Naive thymus-derived CD4-positive, alpha-beta T cell (primary cell): ENCODE data around the gene ASTE1. TPM values are rescaled to one million over a fixed set of nuclear protein-coding genes. Genes with fewer than 3 reads are reported as not detected.
"Not testable (repeated sequence)": the region's sequence is repeated elsewhere in the genome, so short reads cannot be mapped to it uniquely, and the experiment has no call there.

Source experiments
- ATAC-seq: fragments of 150-1000 bp; cut with Tn5 transposase; 2 replicates; pipeline ENCODE4 v1.10.0; 2021; ENCODE audit warnings: mild to moderate bottlenecking, moderate library complexity
- CTCF ChIA-PET: fragments of 350-600 bp; sonication (Branson Sonifier 250); formaldehyde crosslinking; loops from one replicate; lab custom pipeline; 2021; ENCODE audit warnings: antibody characterized with exemption; lab: Charles Lee
- POLR2A ChIA-PET: fragments of 350-600 bp; sonication (Branson Sonifier 250); formaldehyde crosslinking; loops from one replicate; lab custom pipeline; 2021; ENCODE audit warnings: antibody characterized with exemption, inconsistent platforms; lab: Charles Lee
- DNase-seq, 9 donors: peaks; one replicate each; pipeline versions ENCODE4 v3.0.0 to v3.0.0-alpha.2; 2020 to 2022; ENCODE audit warnings: mixed read lengths in 1 of 9
- H3K27ac ChIP-seq: one replicate; pipeline ENCODE4 v1.7.0; 2013; ENCODE audit warnings: mild to moderate bottlenecking, low read depth, low read length, moderate library complexity
- H3K27me3 ChIP-seq, 2 donors: one replicate each; pipeline ENCODE4 v1.7.0; 2013; ENCODE audit warnings: low read length in 2 of 2, mild to moderate bottlenecking in 2 of 2, moderate library complexity in 2 of 2; ENCODE audit not compliant: control insufficient read depth in 2 of 2, insufficient read depth in 2 of 2
- H3K36me3 ChIP-seq, 3 experiments: 1 replicate in 2 of 3; 2 replicates in 1 of 3; pipeline ENCODE4 v1.7.0; 2013; ENCODE audit warnings: low read length in 3 of 3, mild to moderate bottlenecking in 3 of 3, moderate library complexity in 1 of 3; ENCODE audit not compliant: insufficient read depth in 3 of 3, control insufficient read depth in 2 of 3
- H3K4me1 ChIP-seq, 2 donors: one replicate each; pipeline ENCODE4 v1.7.0; 2013; ENCODE audit warnings: low read length in 2 of 2, mild to moderate bottlenecking in 2 of 2, moderate library complexity in 1 of 2; ENCODE audit not compliant: control insufficient read depth in 2 of 2, insufficient read depth in 2 of 2
- H3K4me3 ChIP-seq: 2 replicates; pipeline ENCODE4 v1.7.0; 2013; ENCODE audit warnings: mild to moderate bottlenecking, low read length
- H3K9me3 ChIP-seq, 3 experiments: 1 replicate in 2 of 3; 2 replicates in 1 of 3; pipeline ENCODE4 v1.7.0; 2013; ENCODE audit warnings: low read length in 3 of 3; ENCODE audit not compliant: control insufficient read depth in 2 of 3
- H3K27ac Mint-ChIP-seq, 9 donors: one replicate each; pipeline ENCODE4 v1.8.0; 2020 to 2022; ENCODE audit warnings: mixed read lengths in 9 of 9, mild to moderate bottlenecking in 8 of 9, moderate library complexity in 5 of 9, inconsistent platforms in 2 of 9
- H3K27me3 Mint-ChIP-seq, 5 donors: one replicate each; pipeline ENCODE4 v1.8.0; 2021 to 2022; ENCODE audit warnings: mixed read lengths in 5 of 5, mild to moderate bottlenecking in 1 of 5
- H3K36me3 Mint-ChIP-seq, 5 donors: one replicate each; pipeline ENCODE4 v1.8.0; 2020 to 2022; ENCODE audit warnings: mixed read lengths in 5 of 5, mild to moderate bottlenecking in 3 of 5, inconsistent platforms in 1 of 5
- H3K4me1 Mint-ChIP-seq, 7 donors: one replicate each; pipeline ENCODE4 v1.8.0; 2020 to 2022; ENCODE audit warnings: mixed read lengths in 7 of 7, mild to moderate bottlenecking in 3 of 7, inconsistent platforms in 1 of 7
- H3K4me3 Mint-ChIP-seq, 10 donors: one replicate each; pipeline ENCODE4 v1.8.0; 2020 to 2022; ENCODE audit warnings: mild to moderate bottlenecking in 10 of 10, mixed read lengths in 10 of 10, moderate library complexity in 6 of 10, inconsistent platforms in 2 of 10
- H3K9me3 Mint-ChIP-seq, 11 donors: one replicate each; pipeline ENCODE4 v1.8.0; 2020 to 2022; ENCODE audit warnings: mixed read lengths in 11 of 11, mild to moderate bottlenecking in 4 of 11, inconsistent platforms in 1 of 11, moderate library complexity in 1 of 11
- intact Hi-C, 2 donors: fragments of 100-400 bp; cut with micrococcal nuclease; formaldehyde crosslinking; loops; one replicate each; pipeline ENCODE4 v1.15.1; 2023
- polyA plus RNA-seq, 2 donors: library from polyadenylated mRNA; unstranded; fragments of 300-500 nt; fragmentation: Illumina TruSeq; gene quantifications; one replicate each; pipeline ENCODE4 v1.2.3, GENCODE V29; 2021
- total RNA-seq, 6 experiments: library from RNA in 5 of 6; stranded (reverse) in 5 of 6; gene quantifications; 1 replicate in 5 of 6; 2 replicates in 1 of 6; pipeline ENCODE4 v1.2.3 and lab custom pipeline; 2021 to 2026

Gene ASTE1
- total and polyA plus RNA-seq, 7 experiments from 2014 or later, result 18.7 to 38.5 (median 27.0) TPM

DNA sequence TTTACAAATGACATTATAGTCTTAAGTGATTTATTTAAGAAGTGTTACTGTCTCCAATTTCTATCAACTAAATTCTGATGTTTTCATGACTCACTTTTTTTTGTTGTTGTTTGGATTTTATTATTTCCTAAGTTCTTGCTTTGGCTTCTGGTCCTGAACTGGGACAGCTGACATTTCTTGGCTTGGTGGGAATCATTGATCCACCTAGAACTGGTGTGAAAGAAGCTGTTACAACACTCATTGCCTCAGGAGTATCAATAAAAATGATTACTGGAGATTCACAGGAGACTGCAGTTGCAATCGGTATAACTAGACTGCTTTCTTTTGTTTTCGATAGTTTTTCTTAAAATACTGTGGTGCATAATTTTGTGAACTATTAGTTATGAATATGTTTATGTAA lies 47.5 kb downstream of the ASTE1 start:
- H3K4me1 Mint-ChIP-seq, result no peaks in the 10 kb centered on the region
- no peaks in the 10 kb centered on the region for H3K27me3 ChIP-seq
- H3K4me1 ChIP-seq, result no peaks in the 10 kb centered on the region
- H3K27me3 Mint-ChIP-seq, result no peaks in the 10 kb centered on the region
- H3K4me3 Mint-ChIP-seq, result no peak overlapping the region
- ATAC-seq (no peak), DNase-seq (no peak)
- H3K9me3 ChIP-seq, result no peaks in the 10 kb centered on the region
- H3K4me3 ChIP-seq, result no peak overlapping the region
- H3K9me3 Mint-ChIP-seq, result no peaks in the 10 kb centered on the region
- H3K36me3 ChIP-seq, result peaks cover 0 to 6% (median 4%) of the 10 kb centered on the region in 3 experiments
- CTCF ChIA-PET, result no interaction called here
- peak overlapping the region in 1 of 9 donors; percentile 37 for H3K27ac Mint-ChIP-seq
- no peak overlapping the region for H3K27ac ChIP-seq
- intact Hi-C loops, result no loop called here
- POLR2A ChIA-PET, result no interaction called here
- peaks cover 3 to 46% (median 8%) of the 10 kb centered on the region in 5 donors for H3K36me3 Mint-ChIP-seq

DNA sequence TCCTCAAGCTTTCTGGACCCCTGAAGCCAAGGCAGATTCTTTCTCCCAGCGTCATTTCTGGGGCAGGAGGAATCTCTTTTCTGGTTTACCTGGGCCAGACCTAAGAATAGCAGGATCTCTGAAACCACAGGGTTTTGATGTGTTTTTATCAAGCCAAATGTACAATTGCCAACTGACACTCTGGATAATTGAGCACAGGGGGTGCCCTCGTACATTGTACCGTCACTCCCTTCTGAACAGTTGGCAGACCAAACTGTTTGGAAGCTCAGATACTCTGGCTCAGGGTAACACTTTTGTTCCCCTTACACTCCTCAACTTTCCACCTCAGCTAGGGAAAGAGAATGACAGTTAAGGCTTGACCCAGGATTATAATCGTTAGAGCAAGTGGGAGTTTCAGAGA lies 49.9 kb downstream of the ASTE1 start:
- intact Hi-C loops, result no loop called here
- Mint-ChIP-seq H3K36me3 (peaks cover 3 to 50% (median 12%) of the 10 kb centered on the region in 5 donors), H3K27me3 (no peaks in the 10 kb centered on the region), H3K27ac (no peak overlapping the region), H3K9me3 (no peaks in the 10 kb centered on the region), H3K4me1 (peaks cover 0 to 3% (median 0%) of the 10 kb centered on the region in 7 donors), H3K4me3 (no peak overlapping the region)
- no peak overlapping the region for H3K27ac ChIP-seq
- ChIA-PET POLR2A (no interaction called here), CTCF (interaction anchor here (0.6 kb wide), 1 partner anchor 519 kb away, joined by 3 read pairs; no protein-coding TSS in a partner anchor)
- no peaks in the 10 kb centered on the region for H3K9me3 ChIP-seq
- no peak overlapping the region for H3K4me3 ChIP-seq
- ATAC-seq (no peak), DNase-seq (no peak)
- H3K36me3 ChIP-seq, result peaks cover 0 to 6% (median 4%) of the 10 kb centered on the region in 3 experiments
- H3K4me1 ChIP-seq, result no peaks in the 10 kb centered on the region
- H3K27me3 ChIP-seq, result no peaks in the 10 kb centered on the region

DNA sequence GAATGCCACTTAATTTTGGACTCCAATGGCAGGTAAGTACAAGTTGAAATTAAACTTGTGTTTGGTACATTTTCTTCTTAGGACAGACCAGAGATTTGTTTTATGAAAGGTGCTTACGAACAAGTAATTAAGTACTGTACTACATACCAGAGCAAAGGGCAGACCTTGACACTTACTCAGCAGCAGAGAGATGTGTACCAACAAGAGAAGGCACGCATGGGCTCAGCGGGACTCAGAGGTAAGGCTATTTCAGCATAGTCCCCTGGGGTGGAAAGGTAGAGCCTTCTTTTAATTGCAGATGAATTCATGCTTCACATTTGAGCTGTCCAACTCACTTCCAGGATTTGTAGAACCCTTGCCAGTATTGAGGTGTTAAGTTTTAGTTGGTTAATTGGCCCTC lies 51.4 kb downstream of the ASTE1 start:
- Histone ChIP-seq H3K27ac (no peak overlapping the region), H3K36me3 (peaks cover 0 to 15% (median 7%) of the 10 kb centered on the region in 3 experiments), H3K9me3 (no peaks in the 10 kb centered on the region), H3K4me3 (no peak overlapping the region), H3K4me1 (no peaks in the 10 kb centered on the region), H3K27me3 (no peaks in the 10 kb centered on the region)
- intact Hi-C loops, result no loop called here
- ChIA-PET CTCF (no interaction called here), POLR2A (no interaction called here)
- H3K4me1 Mint-ChIP-seq, result peaks cover 0 to 5% (median 0%) of the 10 kb centered on the region in 7 donors
- H3K4me3 Mint-ChIP-seq, result no peak overlapping the region
- H3K27me3 Mint-ChIP-seq, result no peaks in the 10 kb centered on the region
- DNase-seq (no peak), ATAC-seq (no peak)
- H3K36me3 Mint-ChIP-seq, result peaks cover 3 to 55% (median 26%) of the 10 kb centered on the region in 5 donors
- H3K9me3 Mint-ChIP-seq, result no peaks in the 10 kb centered on the region
- no peak overlapping the region for H3K27ac Mint-ChIP-seq

DNA sequence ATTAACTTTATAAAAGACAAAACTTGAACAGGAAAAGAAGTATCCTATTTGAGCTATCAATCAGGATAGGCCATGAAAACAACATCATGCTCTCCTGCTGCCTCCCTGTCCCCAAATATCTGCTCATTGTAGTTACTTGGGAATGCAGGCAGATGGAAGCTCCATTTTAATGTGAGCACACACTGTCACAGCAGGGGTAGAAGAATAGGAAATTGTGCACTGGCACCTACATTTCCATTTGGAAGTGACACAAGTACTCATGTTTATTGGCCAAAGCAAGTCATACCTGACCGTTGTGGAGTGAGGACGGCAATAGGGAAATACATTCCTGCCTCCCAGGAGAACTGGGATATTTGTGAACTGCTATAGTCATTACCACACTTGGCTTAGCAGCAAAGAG lies 52.4 kb downstream of the ASTE1 start:
- intact Hi-C loops, result no loop called here
- DNase-seq (no peak), ATAC-seq (no peak)
- no peaks in the 10 kb centered on the region for H3K27me3 Mint-ChIP-seq
- H3K27me3 ChIP-seq, result no peaks in the 10 kb centered on the region
- CTCF ChIA-PET, result no interaction called here
- peaks cover 0 to 21% (median 8%) of the 10 kb centered on the region in 3 experiments for H3K36me3 ChIP-seq
- H3K9me3 ChIP-seq, result no peaks in the 10 kb centered on the region
- no peak overlapping the region for H3K27ac Mint-ChIP-seq
- POLR2A ChIA-PET, result no interaction called here
- H3K36me3 Mint-ChIP-seq, result peaks cover 4 to 57% (median 31%) of the 10 kb centered on the region in 5 donors
- H3K27ac ChIP-seq, result no peak overlapping the region
- no peaks in the 10 kb centered on the region for H3K9me3 Mint-ChIP-seq
- H3K4me3 Mint-ChIP-seq, result no peak overlapping the region
- H3K4me3 ChIP-seq, result no peak overlapping the region
- no peaks in the 10 kb centered on the region for H3K4me1 ChIP-seq
- H3K4me1 Mint-ChIP-seq, result peaks cover 0 to 5% (median 0%) of the 10 kb centered on the region in 7 donors

DNA sequence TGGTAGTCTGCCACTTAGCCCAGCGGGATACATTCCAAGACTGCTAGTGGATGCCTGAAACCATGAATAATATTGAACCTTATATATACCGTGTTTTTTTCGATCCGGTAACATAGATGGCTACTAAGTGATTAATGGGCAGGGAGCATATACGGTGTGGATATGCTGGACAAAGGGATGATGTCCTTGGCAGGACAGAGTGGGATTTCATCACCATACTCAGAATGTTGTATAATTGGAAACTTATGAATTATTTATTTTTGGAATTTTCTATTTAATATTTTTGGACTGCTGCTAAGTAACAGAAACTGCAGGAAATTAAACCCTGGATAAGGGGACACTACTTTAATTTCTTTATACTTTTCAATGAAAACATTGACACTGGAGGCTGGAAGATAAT lies 53.2 kb downstream of the ASTE1 start:
- no peaks in the 10 kb centered on the region for H3K4me1 ChIP-seq
- Mint-ChIP-seq H3K36me3 (peaks cover 5 to 58% (median 38%) of the 10 kb centered on the region in 5 donors), H3K27me3 (no peaks in the 10 kb centered on the region), H3K27ac (no peak overlapping the region), H3K4me3 (no peak overlapping the region), H3K9me3 (no peaks in the 10 kb centered on the region), H3K4me1 (peaks cover 0 to 5% (median 0%) of the 10 kb centered on the region in 7 donors)
- no peak overlapping the region for H3K4me3 ChIP-seq
- H3K27me3 ChIP-seq, result no peaks in the 10 kb centered on the region
- DNase-seq, result no peak
- peaks cover 0 to 24% (median 8%) of the 10 kb centered on the region in 3 experiments for H3K36me3 ChIP-seq
- POLR2A ChIA-PET, result no interaction called here
- CTCF ChIA-PET, result no interaction called here
- no peak overlapping the region for H3K27ac ChIP-seq
- intact Hi-C loops, result no loop called here
- H3K9me3 ChIP-seq, result no peaks in the 10 kb centered on the region
- no peak for ATAC-seq

DNA sequence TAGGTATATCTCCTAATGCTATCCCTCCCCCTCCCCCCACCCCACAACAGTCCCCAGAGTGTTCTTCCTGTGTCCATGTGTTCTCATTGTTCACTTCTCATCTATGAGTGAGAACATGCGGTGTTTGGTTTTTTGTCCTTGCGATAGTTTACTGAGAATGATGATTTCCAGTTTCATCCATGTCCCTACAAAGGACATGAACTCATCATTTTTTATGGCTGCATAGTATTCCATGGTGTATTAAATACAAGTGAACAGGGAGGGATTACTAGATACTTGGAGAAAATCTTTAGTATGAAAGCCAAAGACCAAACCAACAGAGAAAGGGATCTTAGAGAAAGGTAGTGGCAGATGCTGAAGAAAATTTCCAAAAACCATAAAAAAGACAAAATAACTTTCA lies 54.0 kb downstream of the ASTE1 start:
- H3K4me1 Mint-ChIP-seq, H3K4me3 Mint-ChIP-seq, H3K27me3 Mint-ChIP-seq, H3K27me3 ChIP-seq, ATAC-seq, H3K9me3 Mint-ChIP-seq, intact Hi-C loops, H3K27ac ChIP-seq, H3K4me1 ChIP-seq, H3K4me3 ChIP-seq, H3K9me3 ChIP-seq, DNase-seq, CTCF ChIA-PET: not testable (repeated sequence)
- H3K36me3 ChIP-seq, result peaks cover 0 to 24% (median 8%) of the 10 kb centered on the region in 3 experiments
- Mint-ChIP-seq H3K27ac (peak overlapping the region in 1 of 9 donors; percentile 8), H3K36me3 (peaks cover 8 to 60% (median 41%) of the 10 kb centered on the region in 5 donors)
- POLR2A ChIA-PET, result interaction anchor here (0.5 kb wide), 1 partner anchor 11 kb away, joined by 4 read pairs; no protein-coding TSS in a partner anchor

DNA sequence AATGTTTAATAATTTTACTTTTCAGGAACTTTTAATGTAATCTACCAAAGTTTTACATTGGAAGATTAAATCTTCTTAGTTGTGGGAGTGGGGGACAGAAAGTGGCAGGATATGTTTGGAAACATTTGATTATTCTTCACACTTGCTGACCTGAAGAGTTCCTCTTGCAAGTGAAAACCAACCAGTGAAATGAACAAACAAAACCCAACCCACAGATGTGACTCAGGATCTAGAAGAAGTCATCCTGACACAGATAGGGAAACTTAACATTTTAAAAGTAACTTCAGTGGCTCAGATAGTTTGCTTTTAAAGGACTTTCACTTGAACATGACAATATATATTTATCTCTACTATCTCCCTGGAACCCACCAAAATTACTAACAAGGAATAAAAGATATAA lies 55.4 kb downstream of the ASTE1 start:
- H3K27ac ChIP-seq, result no peak overlapping the region
- intact Hi-C loops, result no loop called here
- H3K4me1 ChIP-seq, result no peaks in the 10 kb centered on the region
- no peak overlapping the region for H3K27ac Mint-ChIP-seq
- ChIA-PET CTCF (no interaction called here), POLR2A (no interaction called here)
- no peak overlapping the region for H3K4me3 Mint-ChIP-seq
- no peaks in the 10 kb centered on the region for H3K9me3 Mint-ChIP-seq
- H3K9me3 ChIP-seq, result no peaks in the 10 kb centered on the region
- no peaks in the 10 kb centered on the region for H3K27me3 Mint-ChIP-seq
- DNase-seq (no peak), ATAC-seq (no peak)
- peaks cover 0 to 5% (median 0%) of the 10 kb centered on the region in 7 donors for H3K4me1 Mint-ChIP-seq
- H3K27me3 ChIP-seq, result no peaks in the 10 kb centered on the region
- H3K36me3 Mint-ChIP-seq, result peaks cover 8 to 69% (median 51%) of the 10 kb centered on the region in 5 donors
- peaks cover 0 to 19% (median 8%) of the 10 kb centered on the region in 3 experiments for H3K36me3 ChIP-seq
- H3K4me3 ChIP-seq, result no peak overlapping the region
